GM19438 (cell line): ENCODE data around the gene GPATCH3.
A peak's percentile ranks its signal among the peaks of the same experiment; 100 is the strongest.
"Not testable (repeated sequence)": the region's sequence is repeated elsewhere in the genome, so short reads cannot be mapped to it uniquely, and the experiment has no call there.

Source experiments
- ATAC-seq: cut with Tn5 transposase; IDR thresholded peaks from one replicate; pipeline ENCODE4 v1.9.1; 2021; ENCODE audit warnings: low read depth; ENCODE audit not compliant: unreplicated experiment

GPATCH3 gene

DNA sequence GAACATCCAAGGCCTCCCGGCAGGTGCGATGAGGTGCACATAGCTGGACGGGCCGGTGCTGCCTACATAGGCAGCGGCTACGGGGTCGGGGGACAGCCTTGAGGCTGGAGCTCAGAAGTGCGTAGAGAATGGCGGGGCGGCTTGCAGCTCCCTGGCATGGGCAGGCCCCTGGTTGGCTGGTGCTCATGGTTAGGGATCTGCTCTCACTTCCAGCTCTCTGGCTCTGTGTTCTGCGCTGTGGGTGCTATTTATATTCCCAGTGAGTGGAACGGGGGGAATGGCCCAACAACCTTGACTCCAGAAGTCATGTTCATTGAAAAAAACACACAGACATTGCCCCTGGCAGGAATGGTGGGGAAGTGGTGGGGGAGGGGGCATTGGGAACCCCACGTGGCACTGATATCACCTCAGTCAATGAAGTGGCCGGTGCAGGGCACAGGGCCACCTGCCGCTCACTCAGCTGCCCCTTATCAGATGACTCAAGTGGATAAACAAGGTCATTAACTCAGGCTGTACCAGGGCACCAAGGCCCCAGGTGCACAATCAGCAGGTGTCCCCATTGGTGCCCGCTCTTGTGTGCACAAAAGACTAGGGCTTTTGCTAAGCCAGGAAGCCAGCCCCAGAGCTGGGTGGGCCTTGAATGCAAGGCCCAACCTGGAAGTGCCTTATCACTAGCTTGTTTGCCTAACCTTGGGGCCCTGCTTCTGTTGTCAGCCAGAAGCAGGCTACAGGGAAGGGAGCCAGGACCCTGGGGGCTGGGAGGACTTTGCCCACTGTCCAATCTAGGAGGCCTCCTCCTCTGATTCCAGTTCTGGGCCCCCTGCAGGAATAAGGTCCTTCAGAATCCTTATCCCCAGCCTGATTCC, 13.7 kb upstream of the GPATCH3 start, which contains the start of gene NR0B2:
Gene NR0B2 (minus strand): TSS at position 222 of the 866 bp plus-strand sequence. CDS start 35 bp downstream, at position 187.
- no peak for ATAC-seq

DNA sequence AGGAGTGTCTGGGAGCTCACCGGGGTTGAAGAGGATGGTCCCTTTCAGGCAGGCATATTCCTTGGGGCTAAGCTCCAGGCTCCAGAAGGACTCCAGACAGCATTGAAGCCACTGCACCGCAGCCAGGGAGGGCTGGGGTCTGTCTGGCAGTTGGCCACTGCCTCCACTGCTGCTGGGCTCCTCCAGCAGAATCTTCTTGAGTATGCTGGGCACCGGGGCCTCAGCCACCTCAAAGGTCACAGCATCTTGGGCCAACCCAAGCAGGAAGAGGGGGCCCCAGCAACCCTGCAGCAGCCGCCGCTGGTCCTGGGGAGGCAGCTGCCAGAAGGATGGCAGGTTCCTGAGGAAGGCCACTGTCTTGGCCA, 13.1 kb upstream of the GPATCH3 start:
- ATAC-seq = no peak

DNA sequence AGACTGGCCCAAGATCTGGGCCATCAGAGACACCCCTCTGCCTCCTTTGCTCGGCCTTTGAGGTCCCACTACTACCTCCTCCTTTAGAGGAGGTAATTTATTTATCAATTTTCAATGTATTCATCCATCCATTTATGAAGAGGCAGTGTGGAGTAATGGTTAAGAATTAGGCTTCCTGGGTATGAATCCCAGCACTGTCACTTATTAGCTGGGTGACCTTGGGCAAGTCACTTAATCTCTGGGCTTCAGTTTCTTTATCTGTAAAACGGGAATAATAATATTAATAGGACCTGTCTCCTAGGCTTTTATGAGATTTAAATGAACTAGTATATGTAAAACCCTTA, 11.9 kb upstream of the GPATCH3 start:
- ATAC-seq = no peak

DNA sequence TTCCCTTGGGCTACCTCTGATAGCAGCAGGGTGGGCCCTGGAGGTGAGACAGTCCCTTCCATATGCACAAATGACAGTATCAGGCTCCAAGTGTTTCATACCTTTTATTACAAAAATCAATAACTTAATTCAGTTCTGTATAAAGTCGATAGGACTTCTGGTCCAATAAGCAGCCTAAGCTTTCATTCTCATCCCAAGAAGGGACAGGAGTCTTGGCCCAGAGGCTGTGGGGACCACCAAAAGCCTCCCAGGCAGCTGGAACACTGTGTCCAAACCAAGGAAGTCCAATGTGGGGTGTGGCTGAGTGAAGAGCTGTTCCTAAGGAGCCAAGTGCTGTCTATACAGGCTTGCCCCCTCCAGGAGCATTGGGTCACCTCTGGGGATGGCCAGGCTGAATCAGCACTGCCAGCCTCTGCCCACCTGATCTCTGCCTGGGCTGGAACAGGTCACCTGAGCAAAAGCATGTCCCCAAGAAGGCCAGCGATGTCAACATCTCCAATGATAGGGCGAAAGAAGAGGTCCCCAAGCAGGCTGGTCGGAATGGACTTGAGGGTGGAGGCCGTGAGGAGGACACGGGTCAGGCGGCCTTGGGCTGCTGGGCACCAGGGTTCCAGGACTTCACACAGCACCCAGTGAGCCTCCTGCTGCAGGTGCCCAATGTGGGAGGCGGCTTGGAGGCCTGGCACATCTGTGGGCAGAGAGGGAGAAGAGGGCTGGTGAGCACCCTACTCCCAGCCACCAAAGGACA, 11.3 kb upstream of the GPATCH3 start:
- ATAC-seq = no peak

GRCh38 chr1:26910343-26911160, 10.3 kb upstream of the GPATCH3 start:
- no peak for ATAC-seq

- no peak for ATAC-seq
Observed at GRCh38 chr1:26909951-26910342, 9.7 kb upstream of the GPATCH3 start.

DNA sequence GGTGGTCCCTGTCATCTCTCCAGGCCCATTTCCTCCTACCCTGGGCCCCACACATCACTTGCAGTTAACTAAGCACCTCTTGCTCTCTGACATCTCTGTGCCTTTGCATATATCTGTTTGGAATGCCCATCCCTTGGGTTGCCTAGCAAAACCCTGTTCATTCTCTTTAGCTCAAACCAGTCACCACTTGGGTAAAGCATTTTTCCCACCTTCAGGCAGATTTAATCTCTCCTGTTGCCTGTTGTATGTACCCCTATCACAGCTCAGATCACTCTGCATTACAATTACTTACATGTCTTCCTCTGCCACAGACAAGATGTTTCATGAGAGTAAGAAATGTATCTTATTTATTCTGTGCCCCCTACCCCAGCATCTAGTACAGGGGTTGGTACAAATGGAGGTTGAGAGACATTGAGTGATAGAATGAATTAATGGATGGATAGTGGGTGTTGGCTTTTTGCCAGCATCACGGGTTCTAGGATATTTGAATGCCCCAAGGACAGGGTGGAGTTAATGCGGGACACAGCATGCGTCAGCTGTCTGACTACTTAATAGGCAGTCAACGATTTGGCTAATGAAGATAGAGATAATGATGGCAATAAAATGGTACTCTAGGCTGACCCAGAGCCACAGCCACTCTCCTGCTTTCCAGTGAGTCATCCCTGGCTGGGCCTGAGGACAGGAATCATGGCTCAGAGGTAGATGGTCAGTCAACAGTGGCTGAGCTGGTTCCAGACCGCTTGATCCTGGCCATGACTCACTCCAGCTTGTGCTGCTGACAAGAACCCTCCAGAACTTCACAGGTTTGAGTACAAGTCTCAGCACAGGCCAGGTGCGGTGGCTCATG, 7.0 kb upstream of the GPATCH3 start:
- ATAC-seq = no peak

GRCh38 chr1:26900815-26901511, 696 bp upstream of the GPATCH3 start:
- no peak for ATAC-seq

DNA sequence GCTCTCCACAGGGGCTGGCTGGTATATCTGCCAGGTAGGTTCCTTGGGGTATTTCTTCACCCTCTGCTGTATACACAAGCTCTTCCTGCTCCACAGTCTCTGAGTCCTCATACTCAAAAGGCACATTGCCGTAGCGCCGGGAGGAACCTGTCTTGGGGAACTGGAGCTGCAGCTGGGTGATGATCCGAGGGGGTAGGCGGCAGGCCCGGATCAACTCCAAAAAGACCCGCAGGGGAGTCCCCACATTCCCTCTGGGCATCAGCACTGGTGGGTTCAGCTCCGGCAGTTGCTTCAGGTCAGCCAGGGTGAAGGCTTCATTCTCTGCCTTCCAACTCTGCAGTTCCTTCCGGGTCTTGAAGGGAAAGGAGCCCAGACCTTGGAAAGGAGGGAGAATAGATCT, 2.9 kb downstream of the GPATCH3 start:
- ATAC-seq = no peak

GRCh38 chr1:26894263-26894662, 6.0 kb downstream of the GPATCH3 start:
- no peak for ATAC-seq

GRCh38 chr1:26890467-26890796, 9.8 kb downstream of the GPATCH3 start:
- ATAC-seq = peak; percentile 28

DNA sequence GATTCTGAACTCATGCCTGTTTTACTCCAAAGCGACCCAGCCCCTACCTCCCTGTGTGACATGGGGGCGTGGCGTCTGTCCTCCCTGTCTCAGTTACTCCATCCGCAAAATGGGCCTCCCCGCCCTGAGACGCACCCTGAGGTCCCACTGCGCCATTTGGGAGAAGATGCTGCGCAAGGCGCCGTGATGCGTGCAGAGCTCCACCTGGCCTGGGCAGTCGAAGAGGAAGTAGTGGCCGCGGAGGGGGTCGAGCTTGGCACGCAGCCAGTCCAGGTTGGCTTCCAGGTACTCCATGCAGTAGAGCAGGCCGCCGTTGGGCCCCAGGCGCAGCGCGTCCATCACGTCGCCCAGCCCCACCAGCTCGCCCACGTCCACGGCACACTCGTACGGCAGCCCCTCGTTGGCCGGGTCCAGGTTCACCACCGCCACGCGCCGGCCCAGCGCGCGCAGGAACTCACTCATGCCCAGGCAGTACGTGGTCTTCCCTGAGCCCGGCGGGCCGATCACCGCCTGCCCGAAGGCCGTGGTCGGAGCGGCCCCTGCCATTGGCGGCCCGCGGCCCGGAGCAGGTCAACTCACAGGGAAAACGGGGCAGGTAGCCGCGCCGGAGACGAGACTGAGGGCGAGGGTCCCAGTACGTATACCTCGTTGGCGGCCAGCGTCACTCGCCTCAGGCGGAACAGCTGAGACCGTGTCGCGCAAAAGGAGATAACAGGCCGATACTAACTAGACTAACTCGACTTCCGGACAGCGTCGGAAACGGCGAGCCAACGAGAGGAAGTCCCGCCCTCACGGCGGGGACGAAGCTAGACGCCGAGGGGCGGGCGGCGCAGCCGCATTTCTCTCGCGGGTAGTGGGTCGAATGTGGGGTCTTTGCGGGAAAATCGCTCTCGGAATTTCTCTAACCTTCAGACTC, 10.5 kb downstream of the GPATCH3 start, which contains the start of gene GPN2:
Gene GPN2 (minus strand): TSS at position 733 of the 916 bp plus-strand sequence. CDS start 187 bp downstream, at position 546.
- ATAC-seq = peak; percentile 90

DNA sequence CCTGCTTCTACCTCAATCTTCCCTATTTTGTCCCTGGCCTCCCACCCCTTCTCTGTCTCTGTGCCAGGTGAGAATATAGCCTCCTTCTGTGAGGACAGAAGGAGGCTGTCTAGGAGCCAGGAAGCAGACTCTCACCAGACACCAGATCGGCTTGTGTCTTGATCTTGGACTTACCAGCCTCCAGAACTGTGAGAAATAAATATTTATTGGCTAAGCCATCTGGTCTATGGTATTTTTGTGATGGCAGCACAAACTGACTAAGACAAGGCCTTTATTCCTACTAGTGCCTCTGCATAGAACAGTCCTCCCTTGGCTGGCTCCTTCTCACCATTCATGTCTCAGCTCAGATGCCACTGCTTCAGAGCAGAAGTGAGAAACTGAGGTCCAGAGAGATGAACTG, 12.0 kb downstream of the GPATCH3 start:
- no peak for ATAC-seq

DNA sequence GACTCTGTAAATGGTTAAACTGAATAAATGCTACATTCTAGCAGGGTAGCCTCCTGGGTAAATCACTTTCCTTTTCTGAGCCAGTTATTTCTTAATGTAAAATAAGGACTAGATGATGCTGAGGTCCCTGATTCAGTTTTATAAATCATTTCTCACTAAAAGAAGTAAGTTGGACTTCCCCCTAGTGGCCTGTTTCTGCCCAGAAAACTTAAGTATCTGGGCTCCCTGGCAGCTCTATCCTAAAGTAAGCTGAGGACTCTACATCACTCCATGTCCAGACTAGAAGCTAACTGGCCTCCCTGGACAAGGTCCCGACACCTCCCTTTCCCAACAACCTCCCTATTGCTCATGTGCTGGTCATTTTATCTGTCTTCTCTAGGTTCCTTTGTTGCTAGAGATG, 13.1 kb downstream of the GPATCH3 start:
- ATAC-seq = no peak

GRCh38 chr1:26882696-26883463, 17.4 kb downstream of the GPATCH3 start:
- no peak for ATAC-seq

GRCh38 chr1:26881611-26882010, 18.7 kb downstream of the GPATCH3 start:
- not testable (repeated sequence) for ATAC-seq

DNA sequence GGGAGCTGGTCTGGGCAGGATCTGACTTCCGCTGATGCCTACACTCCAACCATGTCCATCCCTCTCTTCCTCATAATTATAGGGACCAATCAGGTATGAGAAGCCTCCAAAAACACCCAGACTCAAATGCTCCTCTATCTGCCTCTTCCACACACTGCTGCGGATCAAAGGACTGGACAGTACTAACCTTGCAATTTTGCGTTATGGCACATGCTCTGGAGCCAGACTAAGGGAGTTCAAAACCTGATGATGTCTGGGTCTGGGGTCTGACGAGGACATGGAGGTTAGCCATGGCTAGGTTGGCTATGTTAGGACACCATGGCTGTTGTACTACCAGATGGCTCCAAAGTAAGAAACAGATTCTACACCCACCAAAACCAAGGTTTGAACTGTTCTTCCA, 20.5 kb downstream of the GPATCH3 start:
- no peak for ATAC-seq

DNA sequence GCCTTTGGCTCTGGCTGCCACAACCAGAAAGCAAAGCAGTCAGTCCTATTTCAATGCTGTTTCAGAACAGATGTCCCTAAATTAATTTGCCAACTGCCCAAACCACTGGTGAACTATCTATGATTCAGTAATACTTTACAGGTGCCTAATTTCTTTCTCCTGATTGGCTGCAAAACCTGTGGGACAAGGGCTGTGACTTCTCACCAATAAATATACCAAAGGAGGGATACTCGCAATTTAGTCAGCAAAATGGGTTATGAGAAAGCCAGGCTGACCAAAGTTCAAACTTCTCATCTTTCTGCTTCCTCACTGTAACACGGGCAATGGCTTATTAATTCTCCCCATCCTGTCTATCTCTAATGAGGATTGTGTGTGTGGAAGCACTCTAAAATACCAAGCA, 22.9 kb downstream of the GPATCH3 start:
- ATAC-seq = no peak
